Activated T-helper 9 cell treated with anti-CD3 and anti-CD28 coated beads, Interleukin-2, amount 50 U/mL, for 16 hours (primary cell): Measurements from ENCODE around the gene FRMPD4.

ENCODE experiments used
- DNase-seq: peaks from one replicate; pipeline ENCODE4 v3.0.0-alpha.2; 2020; ENCODE audit warnings: low read depth

FRMPD4 gene

GRCh38 chrX:12367254-12367653, 229.0 kb downstream of the FRMPD4 start:
- DNase-seq = no peak

GRCh38 chrX:12370497-12370986, 232.3 kb downstream of the FRMPD4 start:
- DNase-seq = no peak

- DNase-seq = no peak
Observed at GRCh38 chrX:12372111-12372510, 233.8 kb downstream of the FRMPD4 start.

GRCh38 chrX:12374286-12374685, 236.0 kb downstream of the FRMPD4 start:
- no peak for DNase-seq

- DNase-seq = no peak
Observed at GRCh38 chrX:12378253-12378652, 240.0 kb downstream of the FRMPD4 start.

GRCh38 chrX:12378706-12379105, 240.4 kb downstream of the FRMPD4 start:
- DNase-seq = no peak

- DNase-seq = no peak
Observed at GRCh38 chrX:12379671-12380070, 241.4 kb downstream of the FRMPD4 start.

- DNase-seq = no peak
Observed at GRCh38 chrX:12383196-12383595, 244.9 kb downstream of the FRMPD4 start.

GRCh38 chrX:12390301-12390700, 252.0 kb downstream of the FRMPD4 start:
- DNase-seq = no peak

GRCh38 chrX:12396584-12396983, 258.3 kb downstream of the FRMPD4 start:
- no peak for DNase-seq

- DNase-seq = no peak
Observed at GRCh38 chrX:12400218-12400617, 261.9 kb downstream of the FRMPD4 start.

GRCh38 chrX:12401252-12401651, 263.0 kb downstream of the FRMPD4 start:
- no peak for DNase-seq

GRCh38 chrX:12403474-12404082, 265.3 kb downstream of the FRMPD4 start:
- no peak for DNase-seq

GRCh38 chrX:12405306-12405705, 267.0 kb downstream of the FRMPD4 start:
- DNase-seq = no peak

- no peak for DNase-seq
Observed at GRCh38 chrX:12410523-12410922, 272.2 kb downstream of the FRMPD4 start.

- no peak for DNase-seq
Observed at GRCh38 chrX:12411831-12412230, 273.6 kb downstream of the FRMPD4 start.

- no peak for DNase-seq
Observed at GRCh38 chrX:12412561-12412960, 274.3 kb downstream of the FRMPD4 start.

GRCh38 chrX:12419591-12419990, 281.3 kb downstream of the FRMPD4 start:
- no peak for DNase-seq

GRCh38 chrX:12421918-12422317, 283.6 kb downstream of the FRMPD4 start:
- DNase-seq = no peak

GRCh38 chrX:12423346-12423745, 285.1 kb downstream of the FRMPD4 start:
- no peak for DNase-seq

- no peak for DNase-seq
Observed at GRCh38 chrX:12425496-12425895, 287.2 kb downstream of the FRMPD4 start.

- no peak for DNase-seq
Observed at GRCh38 chrX:12426420-12426819, 288.1 kb downstream of the FRMPD4 start.

GRCh38 chrX:12434493-12434892, 296.2 kb downstream of the FRMPD4 start:
- no peak for DNase-seq

GRCh38 chrX:12439416-12439815, 301.1 kb downstream of the FRMPD4 start:
- DNase-seq = no peak
